GM21717 (cell line): Measurements from ENCODE around the gene CCL17.

ENCODE experiments used
- ATAC-seq: cut with Tn5 transposase; IDR thresholded peaks from one replicate; pipeline ENCODE4 v1.9.1; 2021; ENCODE audit warnings: mild to moderate bottlenecking, moderate library complexity; ENCODE audit not compliant: unreplicated experiment

CCL17 gene

GRCh38 chr16:57377080-57377841, 27.3 kb upstream of the CCL17 start:
- peak; percentile 70 for ATAC-seq

GRCh38 chr16:57379579-57379978, 25.0 kb upstream of the CCL17 start:
- no peak for ATAC-seq

DNA sequence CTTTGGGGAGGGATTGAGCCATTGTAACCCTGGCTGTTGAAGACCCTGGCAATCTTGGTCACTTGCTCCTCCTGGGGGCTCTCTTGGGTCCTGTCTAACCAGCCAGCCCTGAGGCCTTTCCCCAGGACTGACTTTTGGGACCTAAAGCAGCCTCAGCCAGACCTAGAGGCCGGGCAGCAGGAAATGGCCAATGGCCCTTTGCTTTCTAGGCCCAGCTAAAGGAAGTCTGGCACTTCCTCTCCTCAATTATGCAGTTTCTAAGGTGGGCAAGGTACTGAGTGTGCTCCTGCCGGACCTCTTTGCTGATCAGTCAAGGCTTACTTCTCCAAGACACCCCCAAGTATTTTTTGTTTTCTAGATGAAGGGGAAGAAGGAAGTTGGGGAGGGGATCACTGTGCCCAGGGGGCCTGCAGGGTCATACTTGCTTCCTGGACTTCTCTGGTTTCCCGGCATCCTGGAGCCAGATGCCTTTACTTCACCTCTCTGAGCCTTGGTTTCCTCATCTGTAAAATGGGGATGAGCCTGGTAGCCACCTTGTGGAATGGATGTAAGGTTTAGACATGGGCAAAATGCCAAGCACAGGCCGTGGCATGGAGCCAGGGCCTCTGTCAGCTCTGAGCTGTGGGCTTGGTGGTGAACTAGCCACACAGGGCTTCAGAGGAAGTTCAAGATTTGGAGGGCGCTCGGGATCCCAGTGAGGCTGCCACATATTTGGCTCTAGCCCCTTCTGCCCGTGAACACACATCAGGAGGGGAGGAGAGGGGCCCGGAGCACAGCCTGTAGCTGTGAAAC, 23.7 kb upstream of the CCL17 start:
- ATAC-seq: no peak

GRCh38 chr16:57381791-57382534, 22.6 kb upstream of the CCL17 start:
- no peak for ATAC-seq

DNA sequence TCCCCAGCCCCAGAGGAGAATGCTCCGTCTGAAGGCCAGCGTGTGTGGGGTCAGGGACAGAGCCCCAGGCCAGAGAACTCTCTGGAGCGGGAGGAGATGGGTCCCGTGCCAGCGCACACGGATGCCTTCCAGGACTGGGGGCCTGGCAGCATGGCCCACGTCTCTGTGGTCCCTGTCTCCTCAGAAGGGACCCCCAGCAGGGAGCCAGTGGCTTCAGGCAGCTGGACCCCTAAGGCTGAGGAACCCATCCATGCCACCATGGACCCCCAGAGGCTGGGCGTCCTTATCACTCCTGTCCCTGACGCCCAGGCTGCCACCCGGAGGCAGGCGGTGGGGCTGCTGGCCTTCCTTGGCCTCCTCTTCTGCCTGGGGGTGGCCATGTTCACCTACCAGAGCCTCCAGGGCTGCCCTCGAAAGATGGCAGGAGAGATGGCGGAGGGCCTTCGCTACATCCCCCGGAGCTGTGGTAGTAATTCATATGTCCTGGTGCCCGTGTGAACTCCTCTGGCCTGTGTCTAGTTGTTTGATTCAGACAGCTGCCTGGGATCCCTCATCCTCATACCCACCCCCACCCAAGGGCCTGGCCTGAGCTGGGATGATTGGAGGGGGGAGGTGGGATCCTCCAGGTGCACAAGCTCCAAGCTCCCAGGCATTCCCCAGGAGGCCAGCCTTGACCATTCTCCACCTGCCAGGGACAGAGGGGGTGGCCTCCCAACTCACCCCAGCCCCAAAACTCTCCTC, 21.9 kb upstream of the CCL17 start:
- ATAC-seq: no peak

DNA sequence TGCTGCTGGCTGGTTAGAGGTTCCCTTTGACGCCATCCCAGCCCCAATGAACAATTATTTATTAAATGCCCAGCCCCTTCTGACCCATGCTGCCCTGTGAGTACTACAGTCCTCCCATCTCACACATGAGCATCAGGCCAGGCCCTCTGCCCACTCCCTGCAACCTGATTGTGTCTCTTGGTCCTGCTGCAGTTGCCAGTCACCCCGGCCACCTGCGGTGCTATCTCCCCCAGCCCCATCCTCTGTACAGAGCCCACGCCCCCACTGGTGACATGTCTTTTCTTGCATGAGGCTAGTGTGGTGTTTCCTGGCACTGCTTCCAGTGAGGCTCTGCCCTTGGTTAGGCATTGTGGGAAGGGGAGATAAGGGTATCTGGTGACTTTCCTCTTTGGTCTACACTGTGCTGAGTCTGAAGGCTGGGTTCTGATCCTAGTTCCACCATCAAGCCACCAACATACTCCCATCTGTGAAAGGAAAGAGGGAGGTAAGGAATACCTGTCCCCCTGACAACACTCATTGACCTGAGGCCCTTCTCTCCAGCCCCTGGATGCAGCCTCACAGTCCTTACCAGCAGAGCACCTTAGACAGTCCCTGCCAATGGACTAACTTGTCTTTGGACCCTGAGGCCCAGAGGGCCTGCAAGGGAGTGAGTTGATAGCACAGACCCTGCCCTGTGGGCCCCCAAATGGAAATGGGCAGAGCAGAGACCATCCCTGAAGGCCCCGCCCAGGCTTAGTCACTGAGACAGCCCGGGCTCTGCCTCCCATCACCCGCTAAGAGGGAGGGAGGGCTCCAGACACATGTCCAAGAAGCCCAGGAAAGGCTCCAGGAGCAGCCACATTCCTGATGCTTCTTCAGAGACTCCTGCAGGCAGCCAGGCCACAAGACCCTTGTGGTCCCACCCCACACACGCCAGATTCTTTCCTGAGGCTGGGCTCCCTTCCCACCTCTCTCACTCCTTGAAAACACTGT, 21.0 kb upstream of the CCL17 start:
- ATAC-seq: no peak

- ATAC-seq: no peak
Measured at GRCh38 chr16:57384248-57385070, 20.1 kb upstream of the CCL17 start.

- ATAC-seq: no peak
Measured at GRCh38 chr16:57385083-57385482, 19.5 kb upstream of the CCL17 start.

- no peak for ATAC-seq
Measured at GRCh38 chr16:57386381-57386951, 18.1 kb upstream of the CCL17 start.

DNA sequence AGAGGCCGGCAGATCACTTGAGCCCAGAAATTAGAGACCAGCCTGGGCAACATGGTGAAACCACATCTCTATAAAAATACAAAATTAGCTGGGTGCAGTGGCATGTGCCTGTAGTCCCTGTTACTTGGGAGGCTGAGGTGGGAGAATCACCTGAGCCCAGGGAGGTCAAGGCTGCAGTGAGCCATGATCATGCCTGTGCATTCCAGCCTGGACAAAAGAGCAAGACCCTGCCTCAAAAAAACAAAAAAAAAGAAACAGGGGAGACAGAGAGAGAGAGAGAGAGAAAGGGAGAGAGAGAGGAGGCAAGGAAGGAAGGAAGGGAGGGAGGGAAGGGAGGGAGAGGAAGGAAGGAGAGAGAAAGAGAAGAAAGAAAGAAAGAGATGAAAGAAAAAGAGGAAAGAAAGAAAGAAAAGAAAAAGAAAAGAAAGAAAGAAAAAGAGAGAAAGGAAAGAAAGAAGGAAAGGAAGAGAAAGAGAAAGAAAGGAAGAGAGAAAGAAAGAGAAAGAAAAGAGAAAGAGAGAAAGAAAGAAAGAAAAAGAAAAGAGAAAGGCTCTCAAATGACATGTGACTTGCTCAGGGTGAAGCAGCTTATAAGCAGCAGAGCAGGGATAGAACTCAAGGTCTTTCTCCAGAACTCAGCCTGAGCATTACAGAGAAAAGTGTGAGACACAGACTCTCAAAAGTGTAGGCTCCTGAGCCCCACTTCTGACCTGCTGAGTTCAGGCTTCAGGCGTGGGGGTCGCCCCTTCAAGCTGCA, 16.8 kb upstream of the CCL17 start:
- no peak for ATAC-seq

GRCh38 chr16:57388359-57389086, 16.0 kb upstream of the CCL17 start:
- ATAC-seq: no peak

GRCh38 chr16:57389087-57389468, 15.5 kb upstream of the CCL17 start:
- no peak for ATAC-seq

- ATAC-seq: no peak
Measured at GRCh38 chr16:57390636-57391295, 13.8 kb upstream of the CCL17 start.

GRCh38 chr16:57391300-57391699, 13.3 kb upstream of the CCL17 start:
- no peak for ATAC-seq

DNA sequence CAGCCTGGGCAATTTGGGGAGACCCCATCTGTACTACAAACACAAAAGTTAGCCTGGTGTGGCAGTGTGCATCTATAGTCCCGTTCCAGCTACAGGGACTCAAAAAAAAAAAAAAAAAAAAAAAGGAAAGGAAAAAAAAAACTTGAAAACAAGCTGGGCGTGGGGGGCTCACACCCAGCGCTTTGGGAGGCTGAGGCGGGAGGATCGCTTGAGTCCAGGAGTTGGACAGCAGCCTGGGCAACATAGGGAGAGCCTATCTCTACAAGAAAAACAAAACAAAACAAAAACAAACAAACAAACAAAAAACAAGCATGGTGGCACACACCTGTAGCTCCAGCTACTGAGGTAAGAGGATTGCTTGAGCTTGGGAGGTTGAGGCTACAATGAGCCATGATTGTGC, 12.9 kb upstream of the CCL17 start:
- ATAC-seq: no peak

GRCh38 chr16:57392694-57393093, 11.9 kb upstream of the CCL17 start:
- no peak for ATAC-seq

- ATAC-seq: no peak
Measured at GRCh38 chr16:57394444-57394843, 10.1 kb upstream of the CCL17 start.
